GM19328 (cell line): ENCODE data around the gene C1orf167.
"Not testable (repeated sequence)": the region's sequence is repeated elsewhere in the genome, so short reads cannot be mapped to it uniquely, and the experiment has no call there.

Source experiments
- ATAC-seq: cut with Tn5 transposase; IDR thresholded peaks from one replicate; pipeline ENCODE4 v1.9.1; 2021; ENCODE audit warnings: mild to moderate bottlenecking, moderate library complexity; ENCODE audit not compliant: unreplicated experiment

The C1orf167 gene

GRCh38 chr1:11799896-11800295, 37.9 kb downstream of the C1orf167 start:
- ATAC-seq = no peak

GRCh38 chr1:11800391-11800755, 38.4 kb downstream of the C1orf167 start:
- ATAC-seq = no peak

- ATAC-seq = no peak
Measured at GRCh38 chr1:11800756-11801433, 38.9 kb downstream of the C1orf167 start.

GRCh38 chr1:11802616-11802972, 40.6 kb downstream of the C1orf167 start:
- ATAC-seq = no peak

GRCh38 chr1:11802973-11803885, 41.2 kb downstream of the C1orf167 start:
- no peak for ATAC-seq

- not testable (repeated sequence) for ATAC-seq
Measured at GRCh38 chr1:11803924-11804665, 42.1 kb downstream of the C1orf167 start.

GRCh38 chr1:11804666-11805421, 42.9 kb downstream of the C1orf167 start:
- ATAC-seq = no peak

- ATAC-seq = peak; percentile 81
Measured at GRCh38 chr1:11805422-11806306, 43.7 kb downstream of the C1orf167 start, which contains the start of the genes CLCN6 and MTHFR. TSS of gene CLCN6 (plus strand) at chr1:11806191. CDS start at chr1:11806263, 72 bp downstream. TSS of gene MTHFR (minus strand) at chr1:11805964. CDS start at chr1:11803116, 2,848 bp downstream.

- ATAC-seq = peak; percentile 40
Measured at GRCh38 chr1:11806307-11806936, 44.4 kb downstream of the C1orf167 start.

- no peak for ATAC-seq
Measured at GRCh38 chr1:11807133-11807532, 45.1 kb downstream of the C1orf167 start.

GRCh38 chr1:11813021-11813420, 51.0 kb downstream of the C1orf167 start:
- no peak for ATAC-seq

GRCh38 chr1:11817192-11817591, 55.2 kb downstream of the C1orf167 start:
- ATAC-seq = no peak

GRCh38 chr1:11822091-11822490, 60.1 kb downstream of the C1orf167 start:
- ATAC-seq = no peak

GRCh38 chr1:11823366-11824137, 61.6 kb downstream of the C1orf167 start:
- no peak for ATAC-seq

- no peak for ATAC-seq
Measured at GRCh38 chr1:11825131-11825530, 63.1 kb downstream of the C1orf167 start.

- ATAC-seq = no peak
Measured at GRCh38 chr1:11826946-11827345, 65.0 kb downstream of the C1orf167 start.

GRCh38 chr1:11828511-11828910, 66.5 kb downstream of the C1orf167 start:
- no peak for ATAC-seq

- no peak for ATAC-seq
Measured at GRCh38 chr1:11831945-11832725, 70.1 kb downstream of the C1orf167 start.
